Tibial nerve (tissue), 4 donors: ENCODE measurements around the gene TGM2.

Experiments
- CTCF ChIP-seq, 5 experiments: fragments of 200-600 bp in 3 of 5; fragments of 450-650 bp in 2 of 5; sonication (generic) in 3 of 5; IDR thresholded peaks; one replicate each; pipeline ENCODE4 v1.5.1; 2016 to 2019; ENCODE audit warnings: antibody characterized with exemption in 5 of 5, mild to moderate bottlenecking in 3 of 5, moderate library complexity in 2 of 5
- EP300 ChIP-seq, 2 donors: sonication (generic); formaldehyde crosslinking; IDR thresholded peaks; one replicate each; pipeline ENCODE4 v1.6.1; 2017; ENCODE audit warnings: antibody characterized with exemption in 2 of 2, mild to moderate bottlenecking in 1 of 2
- POLR2A ChIP-seq, 2 donors: fragments of 450-650 bp; IDR thresholded peaks; one replicate each; pipeline ENCODE4 v1.6.1; 2017; ENCODE audit warnings: antibody characterized with exemption in 2 of 2, mild to moderate bottlenecking in 2 of 2, moderate library complexity in 2 of 2

- TF ChIP-seq POLR2A (IDR thresholded peaks at IDR 0.05) (no peak), CTCF (IDR thresholded peaks at IDR 0.05) (no peak), EP300 (IDR thresholded peaks at IDR 0.05) (no peak)
These were observed 47.9 kb downstream of the TGM2 start for GRCh38 chr20:38117205-38117604.
